Osteoblast (primary cell): ENCODE measurements around the gene MPRIP. TPM values are rescaled to one million over a fixed set of nuclear protein-coding genes. Genes with fewer than 3 reads are reported as not detected.
A peak's percentile ranks its signal among the peaks of the same experiment; 100 is the strongest.

Experiments
- DNase-seq: peaks from one replicate; pipeline ENCODE4 v3.0.0; 2011; ENCODE audit warnings: low spot score, mixed read lengths; ENCODE audit not compliant: insufficient read length; ENCODE audit errors: missing footprints
- H2AFZ ChIP-seq: 2 replicates; pipeline ENCODE4 v1.6.0; 2011; ENCODE audit warnings: mild to moderate bottlenecking, low read length
- H3K27ac ChIP-seq: 2 replicates; pipeline ENCODE4 v1.5.1; 2011; ENCODE audit warnings: mild to moderate bottlenecking, low read depth, low read length, moderate library complexity
- H3K27me3 ChIP-seq: 2 replicates; pipeline ENCODE4 v1.6.0; 2012; ENCODE audit warnings: mild to moderate bottlenecking, control low read depth, inconsistent platforms, low read length, moderate library complexity; ENCODE audit not compliant: insufficient read depth
- H3K36me3 ChIP-seq: 2 replicates; pipeline ENCODE4 v1.5.1; 2011; ENCODE audit warnings: mild to moderate bottlenecking, low read length, control low read depth, moderate library complexity; ENCODE audit not compliant: insufficient read depth
- H3K4me1 ChIP-seq: 2 replicates; pipeline ENCODE4 v1.5.1; 2011; ENCODE audit warnings: mild to moderate bottlenecking, low read length, control low read depth, moderate library complexity; ENCODE audit not compliant: insufficient read depth
- H3K4me2 ChIP-seq: 2 replicates; pipeline ENCODE4 v1.6.0; 2011; ENCODE audit warnings: mild to moderate bottlenecking, low read length; ENCODE audit not compliant: insufficient read depth
- H3K4me3 ChIP-seq: fragments of 200-600 bp; sonication (generic); 3 replicates; pipeline ENCODE4 v1.5.1; 2012; ENCODE audit warnings: mild to moderate bottlenecking, low read length, inconsistent platforms; ENCODE audit not compliant: insufficient read depth
- H3K79me2 ChIP-seq: 2 replicates; pipeline ENCODE4 v1.6.0; 2012; ENCODE audit warnings: mild to moderate bottlenecking, low read length, control low read depth, inconsistent platforms; ENCODE audit not compliant: insufficient read depth
- H3K9me3 ChIP-seq: 2 replicates; pipeline ENCODE4 v1.5.1; 2011; ENCODE audit warnings: low read depth, low read length, control low read depth
- H4K20me1 ChIP-seq: 2 replicates; pipeline ENCODE4 v1.6.0; 2012; ENCODE audit warnings: mild to moderate bottlenecking, low read length, control low read depth; ENCODE audit not compliant: insufficient read depth
- CTCF ChIP-seq: IDR thresholded peaks from 2 replicates; pipeline ENCODE4 v1.5.1; 2011; ENCODE audit warnings: mild to moderate bottlenecking, low read depth, low read length, moderate library complexity; ENCODE audit errors: extremely low read depth
- total RNA-seq: library from RNA; depleted of rRNA; stranded (reverse); fragments of >200 nt; gene quantifications from 2 replicates; pipeline ENCODE4 v1.2.3, GENCODE V29; 2012

MPRIP gene
- total RNA-seq, 1 donor: 149 TPM

GRCh38 chr17:17196776-17197175 lies 154.5 kb downstream of the MPRIP start:
- DNase-seq: peak; percentile 41
- Histone ChIP-seq H4K20me1 (no peaks in the 10 kb centered on the region), H3K27me3 (no peaks in the 10 kb centered on the region), H3K4me1 (peaks cover 2% of the 10 kb centered on the region), H2AFZ (no peak overlapping the region), H3K27ac (no peak overlapping the region), H3K9me3 (no peaks in the 10 kb centered on the region), H3K79me2 (no peaks in the 10 kb centered on the region), H3K36me3 (no peaks in the 10 kb centered on the region), H3K4me2 (no peak overlapping the region), H3K4me3 (no peak overlapping the region)
- TF ChIP-seq CTCF: no peak

- Histone ChIP-seq H3K4me1 (no peaks in the 10 kb centered on the region), H3K27me3 (no peaks in the 10 kb centered on the region), H3K79me2 (no peaks in the 10 kb centered on the region), H2AFZ (no peak overlapping the region), H3K9me3 (no peaks in the 10 kb centered on the region), H3K4me3 (no peak overlapping the region), H3K36me3 (peaks cover 6% of the 10 kb centered on the region), H3K27ac (no peak overlapping the region), H4K20me1 (no peaks in the 10 kb centered on the region), H3K4me2 (no peak overlapping the region)
- peak; percentile 72 for DNase-seq
- TF ChIP-seq CTCF: no peak
Measured at GRCh38 chr17:17198281-17198680, 156.0 kb downstream of the MPRIP start.

- Histone ChIP-seq H3K36me3 (peaks cover 7% of the 10 kb centered on the region), H3K4me3 (no peak overlapping the region), H4K20me1 (peaks cover 5% of the 10 kb centered on the region), H3K4me2 (no peak overlapping the region), H3K27me3 (no peaks in the 10 kb centered on the region), H3K79me2 (peaks cover 13% of the 10 kb centered on the region), H3K27ac (no peak overlapping the region), H3K4me1 (peaks cover 9% of the 10 kb centered on the region), H3K9me3 (no peaks in the 10 kb centered on the region), H2AFZ (no peak overlapping the region)
- peak; percentile 36 for DNase-seq
- no peak for TF ChIP-seq CTCF
Measured at GRCh38 chr17:17200311-17200710, 158.1 kb downstream of the MPRIP start.

GRCh38 chr17:17200831-17201230 lies 158.6 kb downstream of the MPRIP start:
- H3K4me2 ChIP-seq: no peak overlapping the region
- H3K9me3 ChIP-seq: no peaks in the 10 kb centered on the region
- TF ChIP-seq CTCF: no peak
- DNase-seq: peak; percentile 6
- no peak overlapping the region for H3K4me3 ChIP-seq
- no peaks in the 10 kb centered on the region for H3K27me3 ChIP-seq
- H2AFZ ChIP-seq: no peak overlapping the region
- peaks cover 5% of the 10 kb centered on the region for H4K20me1 ChIP-seq
- H3K79me2 ChIP-seq: peaks cover 13% of the 10 kb centered on the region
- no peak overlapping the region for H3K27ac ChIP-seq
- peaks cover 7% of the 10 kb centered on the region for H3K36me3 ChIP-seq
- H3K4me1 ChIP-seq: peaks cover 14% of the 10 kb centered on the region
